Naive B cell (primary cell): ENCODE data around the gene UNC13D. TPM values are rescaled to one million over a fixed set of nuclear protein-coding genes. Genes with fewer than 3 reads are reported as not detected.
A peak's percentile ranks its signal among the peaks of the same experiment; 100 is the strongest.

ENCODE experiments used
- ATAC-seq, 2 donors: fragments of 150-1000 bp; cut with Tn5 transposase; 2 replicates each; pipeline ENCODE4 v1.10.0; 2021; ENCODE audit warnings: low read depth in 2 of 2, mild to moderate bottlenecking in 2 of 2, moderate library complexity in 2 of 2
- DNase-seq: peaks from one replicate; pipeline ENCODE4 v3.0.0; 2022
- H3K27ac Mint-ChIP-seq, 6 donors: one replicate each; pipeline ENCODE4 v1.8.0; 2020 to 2022; ENCODE audit warnings: mild to moderate bottlenecking in 6 of 6, mixed read lengths in 6 of 6, moderate library complexity in 5 of 6, inconsistent platforms in 2 of 6
- H3K27me3 Mint-ChIP-seq, 3 donors: one replicate each; pipeline ENCODE4 v1.8.0; 2021 to 2022; ENCODE audit warnings: mixed read lengths in 3 of 3, mild to moderate bottlenecking in 1 of 3
- H3K36me3 Mint-ChIP-seq, 2 donors: one replicate each; pipeline ENCODE4 v1.8.0; 2020 to 2022; ENCODE audit warnings: mixed read lengths in 2 of 2, inconsistent platforms in 1 of 2, mild to moderate bottlenecking in 1 of 2
- H3K4me1 Mint-ChIP-seq, 3 donors: one replicate each; pipeline ENCODE4 v1.8.0; 2020 to 2022; ENCODE audit warnings: mixed read lengths in 3 of 3, inconsistent platforms in 1 of 3, mild to moderate bottlenecking in 1 of 3, moderate library complexity in 1 of 3
- H3K4me3 Mint-ChIP-seq, 8 donors: one replicate each; pipeline ENCODE4 v1.8.0; 2020 to 2022; ENCODE audit warnings: mild to moderate bottlenecking in 8 of 8, mixed read lengths in 8 of 8, moderate library complexity in 8 of 8, inconsistent platforms in 2 of 8
- H3K9me3 Mint-ChIP-seq, 7 donors: one replicate each; pipeline ENCODE4 v1.8.0; 2020 to 2022; ENCODE audit warnings: mixed read lengths in 7 of 7, mild to moderate bottlenecking in 5 of 7, inconsistent platforms in 2 of 7, moderate library complexity in 1 of 7
- polyA plus RNA-seq, 6 donors: library from polyadenylated mRNA; unstranded; fragments of 300-500 nt; fragmentation: Illumina TruSeq; gene quantifications; one replicate each; pipeline ENCODE4 v1.2.3, GENCODE V29; 2021; ENCODE audit warnings: low read depth in 6 of 6

Gene UNC13D
- polyA plus RNA-seq, 6 donors from 2014 or later = 11.5 to 31.5 (median 20.5) TPM

DNA sequence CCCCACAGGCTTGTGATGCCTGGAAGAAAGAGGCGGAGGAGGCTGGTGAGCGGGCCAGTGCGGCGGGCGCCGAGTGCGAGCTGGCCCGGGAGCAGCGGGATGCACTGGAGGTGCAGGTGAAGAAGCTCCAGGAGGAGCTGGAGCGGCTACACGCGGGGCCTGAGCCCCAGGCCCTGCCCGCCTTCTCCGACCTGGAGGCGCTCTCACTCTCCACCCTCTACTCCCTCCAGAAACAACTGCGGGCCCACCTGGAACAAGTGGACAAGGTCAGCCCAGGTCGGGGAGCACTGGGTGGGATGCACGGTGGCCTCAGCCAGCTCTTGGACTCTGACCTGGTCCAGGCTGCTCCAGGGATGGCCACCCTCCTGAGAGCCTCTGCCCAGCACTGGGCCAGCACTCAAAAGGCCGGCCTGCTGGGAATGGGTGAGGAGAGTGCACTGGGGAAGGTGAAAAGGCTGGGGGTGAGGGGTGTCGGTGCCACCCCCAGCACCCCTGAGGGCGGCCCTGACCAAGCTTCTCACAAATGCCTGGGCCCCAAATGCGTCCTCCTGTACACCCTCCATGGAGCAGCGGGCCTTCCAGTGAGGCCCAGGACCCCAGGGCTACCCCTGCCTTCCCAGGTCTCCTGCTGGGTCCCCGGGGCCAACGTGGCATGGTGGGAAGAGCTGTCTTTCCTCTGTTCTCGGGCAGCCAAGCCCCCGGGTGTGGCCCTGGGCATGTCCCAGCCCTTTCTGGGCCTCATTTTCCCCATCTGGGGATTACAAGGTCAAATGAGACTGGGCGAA lies 20.8 kb downstream of the UNC13D start:
- Mint-ChIP-seq H3K36me3 (peaks cover 0 to 13% of the 10 kb centered on the region in 2 donors), H3K9me3 (no peaks in the 10 kb centered on the region), H3K4me1 (peaks cover 9 to 12% (median 11%) of the 10 kb centered on the region in 3 donors), H3K27me3 (no peaks in the 10 kb centered on the region), H3K27ac (peak overlapping the region in 1 of 6 donors; percentile 63), H3K4me3 (no peak overlapping the region)
- ATAC-seq (no peak), DNase-seq (no peak)

DNA sequence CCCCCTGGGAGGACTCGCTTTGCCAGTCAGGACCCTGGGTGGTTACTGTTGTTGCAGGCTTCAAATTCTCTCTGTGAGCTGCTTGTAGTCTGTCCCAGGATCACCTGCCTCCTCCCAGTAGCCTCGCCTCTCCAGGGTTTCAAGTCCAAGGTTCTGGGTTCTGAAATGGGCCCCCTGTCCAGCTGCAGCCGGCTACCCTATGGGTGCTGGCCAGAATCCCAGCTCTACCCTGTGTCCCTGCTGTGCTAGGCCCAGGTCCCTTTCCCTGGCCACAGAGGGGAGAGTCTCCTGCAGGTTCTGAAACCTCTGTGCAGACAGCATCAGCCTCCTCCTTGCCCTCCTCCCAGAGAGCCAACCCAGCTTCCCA lies 21.4 kb downstream of the UNC13D start:
- H3K9me3 Mint-ChIP-seq = no peaks in the 10 kb centered on the region
- H3K4me3 Mint-ChIP-seq = no peak overlapping the region
- peaks cover 0 to 15% of the 10 kb centered on the region in 2 donors for H3K36me3 Mint-ChIP-seq

DNA sequence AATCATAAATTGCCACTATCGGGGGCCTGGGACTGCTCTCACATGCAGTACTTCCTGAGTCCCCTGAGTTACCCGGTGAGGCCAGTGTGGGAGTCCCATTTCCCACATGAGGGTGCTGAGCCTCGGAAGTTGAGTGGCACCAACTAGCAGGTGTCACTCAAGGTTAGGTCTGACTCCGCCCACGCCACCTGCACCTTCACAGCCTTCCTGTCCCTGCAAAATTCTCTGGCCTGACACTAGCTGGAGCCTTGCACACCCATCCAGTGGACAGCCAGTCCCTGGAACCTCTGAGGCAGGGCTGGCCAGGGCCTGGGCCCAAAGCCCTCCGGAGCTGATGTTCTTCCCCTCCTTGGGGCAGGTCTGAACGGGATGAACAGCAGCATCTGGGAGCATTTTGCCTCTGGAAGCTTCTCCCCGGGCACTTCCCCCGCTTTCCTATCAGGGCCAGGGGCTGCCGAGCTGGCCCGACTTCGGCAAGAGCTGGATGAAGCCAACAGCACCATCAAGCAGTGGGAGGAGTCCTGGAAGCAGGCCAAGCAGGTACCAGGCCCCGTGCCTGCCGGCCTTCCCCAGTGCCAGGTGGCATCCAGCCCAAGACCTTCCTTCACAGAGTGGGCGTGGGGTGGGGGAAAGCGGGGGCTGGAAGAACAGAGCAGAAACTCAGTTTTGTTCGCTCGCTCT lies 21.9 kb downstream of the UNC13D start:
- no peak for ATAC-seq

More for the DNA sequence above, 21.4 kb downstream of the UNC13D start:
- H3K27me3 Mint-ChIP-seq = no peaks in the 10 kb centered on the region
- peaks cover 5 to 8% (median 7%) of the 10 kb centered on the region in 3 donors for H3K4me1 Mint-ChIP-seq
- ATAC-seq (no peak), DNase-seq (no peak)
- peak overlapping the region in 1 of 6 donors; percentile 30 for H3K27ac Mint-ChIP-seq

DNA sequence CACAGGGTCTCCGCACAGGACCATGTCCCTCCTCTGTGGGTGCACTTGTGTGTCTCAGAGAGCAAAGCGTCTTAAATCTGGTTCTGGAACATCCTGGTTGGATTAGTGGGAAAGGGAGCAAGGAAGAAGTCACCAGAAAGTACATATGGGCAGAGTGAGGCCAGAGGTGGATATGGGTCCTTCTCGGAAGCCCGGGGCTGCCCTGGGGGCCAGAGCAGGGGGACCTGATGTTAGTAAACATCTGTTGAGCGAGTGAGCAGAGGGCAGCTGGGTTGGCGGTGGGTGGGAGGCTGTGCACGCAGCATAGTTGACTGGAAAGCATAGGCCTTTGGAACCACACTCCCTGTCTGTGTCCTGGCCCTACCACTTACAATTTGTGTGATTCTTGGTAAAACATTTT lies 22.7 kb downstream of the UNC13D start:
- H3K4me1 Mint-ChIP-seq = peaks cover 0 to 4% (median 3%) of the 10 kb centered on the region in 3 donors
- no peaks in the 10 kb centered on the region for H3K27me3 Mint-ChIP-seq
- no peaks in the 10 kb centered on the region for H3K9me3 Mint-ChIP-seq
- H3K36me3 Mint-ChIP-seq = peaks cover 0 to 15% of the 10 kb centered on the region in 2 donors
- DNase-seq (no peak), ATAC-seq (no peak)
- no peak overlapping the region for H3K4me3 Mint-ChIP-seq
- peak overlapping the region in 1 of 6 donors; percentile 52 for H3K27ac Mint-ChIP-seq

More for the DNA sequence above, 21.9 kb downstream of the UNC13D start:
- Mint-ChIP-seq H3K27me3 (no peaks in the 10 kb centered on the region), H3K36me3 (peaks cover 0 to 15% of the 10 kb centered on the region in 2 donors), H3K27ac (peak overlapping the region in 3 of 6 donors; percentile 52 to 82 (median 72)), H3K4me3 (no peak overlapping the region), H3K4me1 (peaks cover 0 to 8% (median 7%) of the 10 kb centered on the region in 3 donors), H3K9me3 (no peaks in the 10 kb centered on the region)
- DNase-seq = no peak

DNA sequence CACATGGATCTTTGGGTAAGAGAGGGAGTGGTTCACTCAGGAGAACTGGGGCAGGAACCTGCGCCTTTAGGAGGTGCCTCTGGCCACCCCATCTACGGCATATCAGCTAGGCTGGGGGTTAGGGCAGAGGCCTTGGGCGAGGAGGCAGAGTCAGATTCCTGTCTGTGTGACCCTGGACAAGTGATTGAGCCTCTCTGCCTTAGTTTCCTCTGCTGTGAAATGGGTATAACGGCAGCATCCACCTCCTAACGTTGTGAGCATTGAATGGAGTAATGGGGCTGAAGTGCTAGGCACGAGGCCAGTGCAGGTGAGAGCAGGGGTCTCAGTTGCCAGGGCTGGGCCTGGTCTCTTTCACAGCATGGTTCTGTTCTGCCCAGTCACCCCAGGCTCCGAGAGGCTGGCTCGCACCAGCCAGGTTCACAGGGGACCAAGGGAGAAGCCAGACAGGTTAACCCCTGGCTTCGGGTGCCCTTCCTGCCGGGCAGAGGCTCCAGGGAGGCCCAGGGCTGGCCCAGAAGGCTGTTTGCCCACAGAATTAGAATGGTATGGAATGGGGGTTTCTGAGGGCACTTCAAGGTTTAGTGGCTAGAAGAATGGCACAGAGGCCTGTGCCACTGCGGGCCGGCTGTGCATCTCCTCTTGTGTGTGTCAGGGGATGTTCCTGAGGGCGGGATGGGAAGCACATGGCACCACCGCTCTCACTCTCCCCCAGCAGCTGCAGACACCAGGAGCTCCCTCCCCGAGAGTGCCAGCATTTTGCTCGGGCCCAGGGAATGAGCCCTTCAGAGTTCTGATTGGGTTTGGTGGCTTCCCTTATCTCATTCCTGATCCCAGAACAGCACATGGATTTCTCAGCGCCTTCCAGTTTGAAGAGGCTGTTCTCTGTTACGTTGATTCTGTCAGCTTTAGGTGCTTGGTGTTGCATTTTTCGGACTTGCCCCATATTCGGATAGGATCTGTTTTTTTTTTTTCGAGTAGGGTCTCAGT lies 23.8 kb downstream of the UNC13D start:
- Mint-ChIP-seq H3K27ac (peak overlapping the region in 1 of 6 donors; percentile 32), H3K4me1 (peaks cover 0 to 4% (median 3%) of the 10 kb centered on the region in 3 donors), H3K36me3 (peaks cover 0 to 15% of the 10 kb centered on the region in 2 donors), H3K4me3 (peak overlapping the region in 1 of 8 donors; percentile 47), H3K9me3 (no peaks in the 10 kb centered on the region), H3K27me3 (no peaks in the 10 kb centered on the region)
- DNase-seq (no peak), ATAC-seq (no peak)

DNA sequence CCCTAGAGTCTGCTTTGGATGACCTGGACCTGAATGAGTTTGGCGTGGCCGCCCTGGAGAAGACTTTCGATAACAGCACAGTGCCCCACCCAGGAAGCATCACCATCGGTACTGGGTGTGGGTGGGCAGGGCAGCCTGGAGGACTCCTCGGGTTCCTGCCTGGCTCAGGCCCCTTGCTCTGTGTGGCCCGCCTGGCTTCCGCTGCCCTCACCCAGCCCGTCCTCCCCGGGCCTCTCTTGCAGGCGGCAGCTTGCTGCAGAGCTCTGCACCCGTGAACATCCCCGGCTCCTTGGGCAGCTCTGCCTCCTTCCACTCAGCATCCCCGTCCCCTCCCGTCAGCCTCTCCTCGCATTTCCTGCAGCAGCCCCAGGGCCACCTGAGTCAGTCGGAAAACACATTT lies 24.5 kb downstream of the UNC13D start:
- peak overlapping the region in 1 of 6 donors; percentile 44 for H3K27ac Mint-ChIP-seq
- H3K27me3 Mint-ChIP-seq = no peaks in the 10 kb centered on the region
- peaks cover 0 to 4% (median 3%) of the 10 kb centered on the region in 3 donors for H3K4me1 Mint-ChIP-seq
- no peaks in the 10 kb centered on the region for H3K9me3 Mint-ChIP-seq
- no peak overlapping the region for H3K4me3 Mint-ChIP-seq
- DNase-seq (no peak), ATAC-seq (no peak)
- peaks cover 0 to 15% of the 10 kb centered on the region in 2 donors for H3K36me3 Mint-ChIP-seq

DNA sequence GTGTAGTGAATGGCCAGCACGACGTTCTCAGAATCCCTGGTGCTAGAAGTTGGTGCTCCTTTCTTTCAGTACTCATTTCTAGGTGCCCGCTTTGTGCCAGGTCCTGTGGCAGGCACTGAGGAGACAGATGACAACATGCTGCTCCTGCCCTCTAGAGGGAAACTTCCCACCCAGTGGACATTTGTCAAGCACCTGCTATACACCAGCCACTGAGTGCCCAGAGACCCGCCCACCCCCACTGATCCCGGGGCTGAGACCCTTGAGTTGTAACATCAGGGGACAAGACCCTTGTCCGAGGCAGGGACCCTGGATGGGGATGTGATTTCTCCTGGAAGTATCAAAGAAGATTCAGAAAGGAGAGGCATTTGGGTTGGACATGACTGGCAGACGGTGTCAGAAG lies 25.1 kb downstream of the UNC13D start:
- no peak for DNase-seq
- Mint-ChIP-seq H3K9me3 (no peaks in the 10 kb centered on the region), H3K4me3 (no peak overlapping the region), H3K27me3 (no peaks in the 10 kb centered on the region), H3K36me3 (peaks cover 0 to 15% of the 10 kb centered on the region in 2 donors), H3K27ac (no peak overlapping the region), H3K4me1 (peaks cover 0 to 4% (median 4%) of the 10 kb centered on the region in 3 donors)
- no peak for ATAC-seq

DNA sequence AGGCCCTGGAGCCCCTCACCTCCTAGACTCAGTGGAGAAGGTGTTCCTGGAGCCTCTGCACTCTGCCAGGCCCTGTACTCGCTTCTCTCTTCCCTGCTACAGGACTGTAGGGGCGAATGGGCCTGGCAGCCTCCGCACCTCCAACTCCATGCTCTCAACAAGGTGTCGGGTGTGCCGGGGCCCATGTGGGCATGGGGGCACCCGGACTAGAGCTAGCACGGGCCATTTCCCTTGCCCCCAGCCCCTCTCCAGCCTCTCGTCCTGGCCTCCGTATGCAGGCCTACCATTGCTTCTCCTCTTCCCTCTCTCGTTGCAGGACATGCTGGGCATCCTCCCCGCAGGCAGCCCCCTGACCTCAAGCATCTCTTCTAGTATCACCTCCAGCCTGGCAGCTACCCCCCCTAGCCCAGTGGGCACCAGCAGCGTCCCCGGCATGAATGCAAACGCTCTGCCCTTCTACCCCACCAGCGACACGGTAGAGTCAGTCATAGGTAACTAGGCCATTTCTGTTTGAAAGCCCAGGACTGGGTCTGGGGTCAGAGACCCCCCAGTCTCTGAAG lies 25.8 kb downstream of the UNC13D start:
- H3K4me3 Mint-ChIP-seq = no peak overlapping the region
- no peak for DNase-seq
- peak overlapping the region in 3 of 6 donors; percentile 71 to 92 (median 76) for H3K27ac Mint-ChIP-seq

DNA sequence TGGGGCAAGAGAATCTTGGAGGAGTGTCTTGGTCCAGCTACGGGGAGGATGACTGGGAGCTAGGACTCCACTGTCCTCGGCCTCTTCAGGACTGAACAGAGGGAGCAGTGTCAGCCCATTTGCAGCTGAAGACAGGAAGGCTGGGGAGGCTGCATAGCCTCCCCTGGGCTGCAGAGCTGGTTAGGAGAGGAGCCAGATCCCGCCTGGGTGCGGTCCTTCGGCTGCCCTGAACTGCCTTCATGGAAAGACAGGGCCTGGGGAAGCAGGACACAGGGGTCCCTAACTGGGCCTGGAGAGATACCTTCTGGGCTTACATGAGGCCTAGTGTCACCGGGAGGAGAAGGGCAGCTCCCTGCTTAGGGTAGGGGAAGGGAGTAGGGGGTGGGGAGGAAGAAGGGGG lies 26.6 kb downstream of the UNC13D start:
- H3K4me3 Mint-ChIP-seq = no peak overlapping the region
- H3K27me3 Mint-ChIP-seq = no peaks in the 10 kb centered on the region
- peaks cover 0 to 4% (median 4%) of the 10 kb centered on the region in 3 donors for H3K4me1 Mint-ChIP-seq
- DNase-seq (no peak), ATAC-seq (no peak)
- no peaks in the 10 kb centered on the region for H3K9me3 Mint-ChIP-seq
- no peak overlapping the region for H3K27ac Mint-ChIP-seq
- peaks cover 0 to 15% of the 10 kb centered on the region in 2 donors for H3K36me3 Mint-ChIP-seq

More for the DNA sequence above, 25.8 kb downstream of the UNC13D start:
- H3K9me3 Mint-ChIP-seq = no peaks in the 10 kb centered on the region
- peaks cover 0 to 4% (median 4%) of the 10 kb centered on the region in 3 donors for H3K4me1 Mint-ChIP-seq
- H3K27me3 Mint-ChIP-seq = no peaks in the 10 kb centered on the region
- ATAC-seq = no peak
- H3K36me3 Mint-ChIP-seq = peaks cover 0 to 15% of the 10 kb centered on the region in 2 donors

DNA sequence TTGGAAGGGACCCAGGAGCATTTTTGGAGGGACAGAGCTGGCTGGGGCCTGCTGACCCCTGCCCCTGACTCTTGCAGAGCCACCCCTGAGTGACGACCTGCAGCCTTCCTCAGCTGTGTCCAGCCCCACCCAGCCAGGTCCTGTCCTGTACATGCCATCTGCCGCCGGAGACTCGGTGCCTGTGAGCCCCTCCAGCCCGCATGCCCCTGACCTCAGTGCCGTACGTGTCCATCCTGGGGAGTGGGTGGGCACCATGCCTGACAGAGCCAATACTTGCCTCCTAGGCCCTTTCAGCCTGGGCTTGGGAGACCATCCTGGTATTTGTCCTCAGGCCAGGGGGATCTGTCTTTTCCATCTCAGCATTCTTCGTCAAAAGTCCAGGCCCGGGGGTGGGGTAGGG lies 27.5 kb downstream of the UNC13D start:
- peak overlapping the region in 1 of 6 donors; percentile 22 for H3K27ac Mint-ChIP-seq
- no peaks in the 10 kb centered on the region for H3K9me3 Mint-ChIP-seq
- no peaks in the 10 kb centered on the region for H3K27me3 Mint-ChIP-seq
- ATAC-seq = no peak
- no peak overlapping the region for H3K4me3 Mint-ChIP-seq
- DNase-seq = no peak
- H3K4me1 Mint-ChIP-seq = peaks cover 0 to 4% (median 4%) of the 10 kb centered on the region in 3 donors
- peaks cover 0 to 15% of the 10 kb centered on the region in 2 donors for H3K36me3 Mint-ChIP-seq

DNA sequence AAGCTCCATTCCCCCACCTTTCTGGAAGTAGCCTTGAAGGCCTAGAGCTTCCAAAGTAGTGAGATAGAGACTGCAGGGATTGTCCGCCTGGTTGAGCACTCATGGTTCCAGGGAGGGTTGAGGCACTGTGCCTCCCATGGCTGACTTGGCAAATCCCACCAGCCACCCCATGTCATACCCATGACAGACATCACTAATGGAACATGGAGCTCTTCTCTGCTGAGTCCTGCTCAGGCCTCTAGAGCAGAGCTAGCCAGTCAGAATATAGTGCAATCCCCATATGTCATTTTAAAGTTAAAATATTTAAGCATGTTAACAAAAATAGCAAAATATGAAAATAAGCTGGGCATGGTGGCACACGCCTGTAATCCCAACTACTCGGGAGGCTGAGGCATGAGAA lies 28.8 kb downstream of the UNC13D start:
- ATAC-seq = no peak
- Mint-ChIP-seq H3K4me3 (no peak overlapping the region), H3K27me3 (no peaks in the 10 kb centered on the region), H3K9me3 (no peaks in the 10 kb centered on the region), H3K36me3 (peaks cover 0 to 15% of the 10 kb centered on the region in 2 donors), H3K4me1 (peaks cover 0 to 4% (median 4%) of the 10 kb centered on the region in 3 donors), H3K27ac (no peak overlapping the region)
- DNase-seq = no peak

DNA sequence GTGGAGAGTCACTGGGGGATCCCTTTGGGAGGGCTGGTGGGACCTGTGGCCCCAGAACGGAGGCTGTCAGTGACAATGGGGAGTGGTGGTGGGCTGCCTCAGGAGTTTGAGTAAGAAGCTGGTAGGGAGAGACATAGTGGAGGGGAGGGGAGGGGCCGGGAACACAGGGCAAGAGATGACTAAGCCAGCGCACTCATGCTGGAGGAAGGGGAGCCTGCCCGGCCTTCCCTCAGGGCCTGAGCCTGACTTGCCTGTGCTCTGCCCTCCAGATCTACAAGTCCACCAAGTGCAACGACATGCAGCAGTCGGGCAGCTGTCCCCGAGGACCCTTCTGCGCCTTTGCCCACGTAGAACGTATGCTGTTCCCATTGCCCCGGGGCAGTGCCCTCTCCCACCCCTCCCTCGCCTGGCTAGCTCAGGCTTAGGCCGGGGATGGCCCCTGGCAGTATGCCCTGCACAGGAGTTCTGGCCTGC lies 29.3 kb downstream of the UNC13D start:
- Mint-ChIP-seq H3K4me3 (no peak overlapping the region), H3K36me3 (peaks cover 0 to 15% of the 10 kb centered on the region in 2 donors), H3K27ac (no peak overlapping the region), H3K4me1 (peaks cover 0 to 4% (median 4%) of the 10 kb centered on the region in 3 donors), H3K27me3 (no peaks in the 10 kb centered on the region), H3K9me3 (no peaks in the 10 kb centered on the region)
- ATAC-seq (no peak), DNase-seq (no peak)
